Stromal cell of bone marrow (primary cell): ENCODE data around the gene ZBTB7C.

ENCODE experiments used
- DNase-seq: peaks from one replicate; pipeline ENCODE4 v3.0.0-alpha.2; 2012; ENCODE audit warnings: low read depth

ZBTB7C gene

DNA sequence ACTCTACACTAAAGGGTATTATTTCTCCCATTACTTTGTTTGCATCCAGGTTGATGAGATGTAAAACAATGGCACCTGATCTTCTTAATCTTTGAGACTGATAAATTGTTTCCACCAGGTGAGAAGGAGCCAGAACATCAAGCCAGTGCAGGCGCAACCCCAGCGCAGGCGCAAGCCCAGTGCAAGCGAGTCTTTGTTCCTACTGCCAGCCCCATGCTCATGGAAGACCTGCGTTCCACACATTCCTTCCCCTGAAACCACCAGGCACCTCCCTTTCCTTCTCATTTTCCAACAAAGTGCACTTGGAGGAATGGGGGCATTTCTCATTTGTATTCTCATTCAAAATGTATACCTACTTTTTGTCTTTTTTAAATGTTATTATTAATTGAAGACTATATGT lies 290.0 kb downstream of the ZBTB7C start:
- no peak for DNase-seq

DNA sequence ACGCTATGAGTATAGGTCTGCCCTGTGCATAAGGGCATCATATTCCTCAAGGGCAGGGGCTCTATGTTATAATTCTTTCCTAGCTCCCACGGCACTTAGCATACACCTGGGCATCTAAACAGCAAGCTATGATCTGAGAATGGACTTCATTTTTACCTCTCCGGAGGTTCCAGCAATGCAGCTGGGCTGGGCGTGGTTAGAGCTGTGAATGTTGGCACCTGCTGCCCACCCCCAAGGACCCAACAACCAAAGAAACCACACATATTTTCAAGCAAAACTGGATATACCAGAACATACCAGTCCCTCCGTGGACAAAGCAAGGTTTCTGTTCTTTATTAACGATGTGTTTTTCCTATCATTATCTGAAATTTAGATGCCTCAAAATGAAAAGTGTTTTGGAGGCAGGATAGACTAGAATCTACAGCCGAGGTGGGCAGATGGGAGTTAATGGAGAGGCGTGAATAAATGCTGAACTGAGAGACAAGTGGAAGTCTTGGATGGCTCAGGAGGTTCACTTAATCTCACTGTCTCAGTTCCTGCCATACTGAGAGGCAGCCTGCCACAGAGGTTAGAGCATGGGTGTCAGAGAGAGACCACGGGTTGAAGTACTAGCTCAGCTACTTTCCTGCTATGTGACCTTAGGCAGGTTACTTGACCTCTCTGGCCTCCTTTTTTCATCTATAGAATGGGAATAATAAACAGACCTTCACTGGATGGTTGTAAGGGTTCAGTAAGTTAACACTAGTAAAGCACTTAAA lies 292.1 kb downstream of the ZBTB7C start:
- no peak for DNase-seq

DNA sequence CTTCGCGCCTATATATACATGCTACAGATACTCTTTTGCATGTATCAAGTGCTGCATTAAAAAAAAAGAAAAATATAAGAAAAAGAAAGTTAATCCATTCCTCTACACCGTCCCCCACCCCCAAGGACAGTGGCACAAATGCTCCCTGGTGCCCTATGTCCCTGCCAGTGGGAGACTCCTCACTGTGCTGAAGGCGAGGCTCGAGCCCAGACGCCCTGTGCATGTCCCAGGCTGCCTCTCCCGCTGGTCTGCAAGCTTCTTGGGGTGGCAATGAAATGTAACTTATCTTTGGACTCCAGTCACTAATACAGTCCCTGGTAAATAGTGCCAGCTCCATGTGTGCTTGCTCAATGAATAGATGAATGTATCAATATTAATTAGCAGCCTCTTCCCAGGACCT lies 293.2 kb downstream of the ZBTB7C start:
- no peak for DNase-seq

DNA sequence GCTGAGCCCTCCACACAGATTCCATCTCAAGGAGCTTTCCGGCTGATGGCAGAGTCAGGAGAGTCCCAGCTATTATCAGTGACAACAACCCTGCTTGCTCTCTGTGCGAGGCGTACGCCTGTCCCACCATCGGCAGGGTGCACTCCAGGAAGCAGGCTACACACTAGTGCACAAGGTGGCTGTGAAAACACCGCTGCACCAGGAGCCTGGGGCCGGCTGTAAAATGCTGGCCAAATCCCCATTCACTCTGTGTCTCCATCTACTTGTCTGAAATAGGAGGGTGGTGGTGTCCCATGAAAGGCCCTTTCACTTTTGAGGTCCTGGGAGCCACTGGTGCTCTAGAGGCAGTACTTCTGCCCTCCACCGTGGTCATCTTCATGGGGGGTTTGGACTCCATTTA lies 295.5 kb downstream of the ZBTB7C start:
- DNase-seq: no peak

DNA sequence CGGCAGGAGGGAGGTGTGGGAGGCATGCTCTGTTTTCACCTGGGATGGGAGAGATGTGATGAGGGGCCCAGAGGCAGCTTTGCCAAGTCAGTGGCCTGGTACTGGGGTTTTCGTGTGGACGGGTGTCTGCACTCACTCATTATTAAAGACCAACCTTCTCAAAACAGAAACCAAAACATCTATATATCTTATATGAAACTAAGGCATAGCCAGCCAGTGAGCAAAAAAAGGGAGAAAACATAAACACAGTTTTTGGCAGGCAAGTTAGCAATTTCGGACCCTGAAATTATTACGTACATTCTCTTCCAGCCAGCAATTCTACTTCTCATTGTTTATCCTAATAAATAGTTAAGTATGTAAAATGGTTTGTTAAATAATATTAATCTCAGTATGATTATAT lies 297.6 kb downstream of the ZBTB7C start:
- no peak for DNase-seq

DNA sequence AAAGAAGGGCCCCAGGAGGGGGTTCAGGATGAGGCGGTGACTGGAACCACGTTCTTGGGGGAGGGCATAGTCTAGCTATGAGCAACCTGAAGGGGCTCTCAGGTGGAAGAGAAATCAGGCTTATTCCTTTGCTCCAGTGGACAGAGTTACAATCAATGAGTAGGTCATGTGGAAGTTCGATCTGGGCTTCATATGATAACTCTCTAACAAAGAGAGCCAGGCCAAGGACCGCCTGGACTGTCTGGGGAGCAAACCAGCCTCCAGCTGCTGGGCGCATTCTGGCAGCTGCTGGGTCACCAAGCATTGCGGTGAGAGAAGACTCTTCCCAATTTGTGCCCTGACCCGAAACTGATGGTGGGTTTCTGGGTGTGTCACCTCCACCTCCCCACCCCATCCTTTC lies 298.4 kb downstream of the ZBTB7C start:
- no peak for DNase-seq

DNA sequence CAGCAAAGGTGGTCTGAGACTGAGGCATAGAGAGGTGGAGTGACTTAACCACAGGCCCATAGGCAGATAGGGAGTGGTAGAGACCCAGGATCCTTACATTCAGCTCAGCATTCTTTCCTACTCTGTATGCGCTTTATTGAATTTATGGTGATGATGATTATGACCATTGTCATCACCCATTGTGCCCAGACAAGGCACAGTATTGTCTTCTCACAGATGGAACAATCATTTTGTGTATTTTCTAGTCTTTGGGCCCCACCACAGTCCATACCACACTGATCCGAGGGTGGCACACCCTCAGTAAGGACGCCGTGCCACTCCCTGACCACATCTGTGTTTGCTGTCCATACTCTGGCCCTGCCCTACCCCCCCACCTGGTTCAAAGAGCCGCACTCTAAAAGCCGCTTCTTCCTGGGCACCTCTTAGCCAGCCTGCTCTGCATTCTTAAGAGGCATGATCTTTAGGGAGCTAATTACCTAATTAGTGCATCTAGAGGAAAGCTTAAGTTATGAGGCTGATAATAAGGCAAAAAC lies 299.2 kb downstream of the ZBTB7C start:
- no peak for DNase-seq

DNA sequence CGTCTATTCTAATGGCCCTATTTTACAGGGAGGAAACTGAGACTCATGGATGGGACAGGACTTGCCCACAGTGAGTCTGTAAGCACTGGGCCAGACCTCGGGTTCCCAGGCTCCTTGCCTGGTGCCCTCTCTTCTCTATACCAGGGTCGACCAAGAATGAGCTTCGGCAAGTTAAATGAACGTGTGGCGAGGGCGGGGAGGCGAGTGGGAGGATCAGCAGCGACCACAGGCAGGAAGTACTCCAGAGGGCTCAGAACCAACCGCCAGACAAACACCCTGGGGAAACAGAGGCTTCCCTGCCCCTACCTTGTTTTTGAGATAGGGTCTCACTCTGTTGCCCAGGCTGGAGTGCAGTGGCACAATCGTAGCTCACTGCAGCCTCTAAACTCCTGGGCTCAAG lies 301.0 kb downstream of the ZBTB7C start:
- DNase-seq: no peak

DNA sequence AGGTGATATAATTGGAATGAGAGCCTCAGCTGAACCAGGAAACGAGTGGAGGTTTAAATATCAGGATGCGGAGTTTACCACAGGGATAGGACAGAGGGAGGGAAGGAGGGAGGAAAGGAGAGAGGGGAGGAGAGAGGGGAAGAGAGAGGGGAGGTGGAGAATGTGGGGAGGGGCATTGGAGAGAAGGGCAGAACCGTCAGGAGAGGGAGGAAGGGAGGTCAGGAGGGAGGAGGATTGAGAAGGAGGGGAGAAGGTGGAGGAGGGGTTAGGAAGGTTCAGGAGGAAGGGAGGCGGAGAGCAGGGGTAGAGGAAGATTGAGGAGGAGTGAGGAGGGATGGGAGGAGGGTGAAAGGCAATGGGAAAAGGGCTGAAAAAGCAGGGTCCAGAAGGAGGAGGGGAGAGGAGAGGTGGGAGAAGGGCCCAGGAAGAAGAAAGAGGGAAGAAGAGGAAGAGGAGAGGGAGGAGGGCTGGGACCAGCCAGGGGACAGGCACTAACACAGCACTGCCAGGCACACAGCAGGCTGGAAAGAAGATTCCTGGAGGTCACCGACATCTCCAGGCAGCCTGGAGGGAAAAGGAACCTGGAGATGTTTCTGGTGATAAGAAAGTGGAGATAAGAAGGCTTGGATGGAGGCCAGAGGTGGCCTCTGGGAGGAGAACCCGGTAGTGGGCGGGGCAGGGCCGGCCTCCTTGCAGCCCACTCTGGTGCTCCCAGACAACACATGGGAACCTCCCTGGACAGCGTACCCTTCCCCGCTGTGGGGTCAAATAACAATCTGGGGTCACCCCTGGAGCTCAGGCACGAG lies 302.0 kb downstream of the ZBTB7C start:
- DNase-seq: no peak

DNA sequence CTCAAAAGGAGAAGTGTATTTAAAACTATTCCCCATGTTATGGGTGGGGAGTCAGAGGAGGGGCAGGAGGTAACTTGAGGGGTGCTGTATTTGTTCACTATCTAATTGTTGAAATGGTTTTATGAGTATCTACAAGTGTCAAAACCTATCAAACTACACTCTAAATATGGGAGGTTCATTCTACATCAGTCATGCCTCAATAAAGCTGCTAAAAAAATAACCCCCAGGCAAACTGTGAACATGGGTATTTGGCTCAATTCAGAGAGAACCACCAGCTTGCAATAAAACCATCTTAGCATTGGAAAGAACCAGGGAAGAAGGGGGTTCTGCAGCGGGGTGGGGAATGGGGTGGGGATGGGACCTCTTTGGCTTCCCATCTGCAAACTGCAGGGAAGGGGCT lies 302.7 kb downstream of the ZBTB7C start:
- no peak for DNase-seq

DNA sequence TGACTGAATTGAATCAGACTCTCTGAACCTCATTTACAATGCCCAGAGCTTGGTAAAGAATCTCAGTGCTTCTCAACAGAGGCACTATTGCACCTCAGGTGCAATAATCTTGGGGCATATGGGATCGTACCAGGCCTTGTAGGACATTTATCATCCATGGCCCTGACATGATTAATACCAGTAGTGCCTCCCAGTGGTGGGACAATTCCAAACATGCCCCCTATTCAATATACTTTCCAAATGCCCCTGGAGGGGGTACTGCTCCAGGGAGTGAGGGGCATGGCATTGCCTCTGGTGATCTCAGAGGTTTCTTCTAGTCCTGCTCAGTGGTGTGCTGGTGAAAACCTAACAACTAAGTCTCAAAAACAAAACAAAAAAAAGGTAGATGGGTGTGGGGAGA lies 303.9 kb downstream of the ZBTB7C start:
- DNase-seq: no peak

DNA sequence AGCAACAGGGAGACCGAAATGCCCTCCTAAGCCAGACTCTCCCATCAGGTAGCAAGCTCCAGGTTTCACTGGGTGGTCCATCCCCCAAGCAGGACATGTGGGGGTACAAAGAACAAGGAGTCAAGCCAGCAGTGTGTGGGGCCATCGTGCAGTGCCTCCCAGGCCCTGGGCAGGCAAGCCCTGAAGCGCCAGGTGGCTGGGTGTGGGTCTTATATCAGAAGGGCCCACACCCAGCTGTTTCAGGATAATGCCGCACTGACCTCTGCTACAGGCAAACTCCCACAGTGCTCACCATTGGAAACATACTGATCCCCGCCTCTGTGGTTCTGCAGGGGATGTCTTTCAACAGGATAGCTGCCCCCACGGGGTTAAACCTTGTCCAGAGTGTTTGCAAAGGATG lies 304.5 kb downstream of the ZBTB7C start:
- no peak for DNase-seq

DNA sequence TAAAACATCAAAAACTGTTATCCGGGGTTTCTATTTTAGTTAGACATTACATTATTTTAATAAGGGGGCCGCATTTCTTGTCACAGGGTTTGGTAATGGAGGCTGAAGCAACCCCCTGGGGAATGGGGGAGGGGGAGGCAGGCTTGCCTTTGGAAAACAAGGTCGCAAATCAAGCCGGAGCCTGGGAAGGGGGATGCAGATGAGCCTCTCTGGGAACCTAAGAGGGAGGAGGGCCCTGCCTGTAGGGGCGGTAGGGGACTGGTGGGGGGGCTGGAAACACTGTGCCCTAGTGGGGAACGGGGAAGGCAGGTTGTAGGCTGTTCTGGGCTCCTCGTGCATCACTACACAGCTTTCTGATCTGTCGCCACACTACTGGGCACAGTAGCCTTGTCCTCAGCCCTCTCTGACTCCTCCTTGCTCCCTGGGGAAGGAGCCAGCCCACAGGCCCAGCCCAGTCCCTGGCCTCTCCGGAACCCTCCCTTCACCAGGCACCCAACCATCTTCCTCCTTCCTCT lies 308.5 kb downstream of the ZBTB7C start:
- no peak for DNase-seq

DNA sequence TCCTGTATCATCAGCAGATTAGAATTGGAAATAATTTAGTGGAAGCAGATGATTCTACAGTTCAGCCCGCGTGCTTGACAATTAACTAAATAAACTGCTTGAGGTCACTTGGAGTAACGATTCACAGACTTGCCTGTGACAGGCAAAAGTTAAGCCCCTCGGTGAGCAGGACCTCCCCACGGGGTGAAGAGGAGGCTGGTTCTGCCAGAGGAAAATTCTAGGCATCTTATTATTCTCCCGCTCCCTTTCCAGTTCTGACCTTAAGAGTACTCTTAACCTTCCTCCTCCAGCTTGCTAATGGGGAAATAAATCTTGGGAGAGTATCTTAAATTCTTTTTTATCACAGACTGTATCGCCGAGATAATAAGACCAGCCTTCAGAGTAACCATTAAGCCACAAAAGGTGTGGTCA lies 309.0 kb downstream of the ZBTB7C start:
- DNase-seq: no peak

DNA sequence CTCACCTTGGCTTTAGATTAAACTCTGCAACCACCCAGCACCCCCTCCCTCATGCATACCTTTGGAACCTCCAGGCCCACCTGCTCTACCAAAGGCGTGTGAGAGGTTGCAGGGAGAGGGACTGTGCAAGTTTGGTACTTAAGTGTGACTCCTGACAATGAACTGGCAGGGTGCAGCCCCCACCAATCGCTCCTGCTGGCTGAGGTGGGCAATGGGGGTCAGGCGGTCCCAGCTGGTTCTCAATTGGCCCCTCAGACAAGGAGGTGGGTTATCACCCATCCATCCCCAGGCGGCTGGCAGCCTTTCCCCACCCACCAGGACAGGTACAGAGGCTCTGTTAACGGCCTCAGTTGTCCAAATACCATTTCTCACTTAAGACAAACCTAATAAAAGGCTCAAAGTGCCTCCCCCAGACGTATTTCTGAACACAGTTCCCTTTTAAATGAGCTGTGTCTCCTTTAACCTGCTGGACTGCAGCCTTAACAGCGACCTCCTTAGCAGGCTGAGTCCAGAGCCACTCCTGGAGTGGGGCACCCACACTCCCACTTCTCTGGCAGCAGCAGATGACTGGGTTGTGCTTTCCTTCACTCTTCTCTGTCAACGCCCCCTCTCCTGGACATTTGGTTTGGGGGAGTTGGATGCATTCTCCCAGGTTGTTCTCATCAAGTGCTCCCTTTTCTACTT lies 309.6 kb downstream of the ZBTB7C start:
- no peak for DNase-seq

DNA sequence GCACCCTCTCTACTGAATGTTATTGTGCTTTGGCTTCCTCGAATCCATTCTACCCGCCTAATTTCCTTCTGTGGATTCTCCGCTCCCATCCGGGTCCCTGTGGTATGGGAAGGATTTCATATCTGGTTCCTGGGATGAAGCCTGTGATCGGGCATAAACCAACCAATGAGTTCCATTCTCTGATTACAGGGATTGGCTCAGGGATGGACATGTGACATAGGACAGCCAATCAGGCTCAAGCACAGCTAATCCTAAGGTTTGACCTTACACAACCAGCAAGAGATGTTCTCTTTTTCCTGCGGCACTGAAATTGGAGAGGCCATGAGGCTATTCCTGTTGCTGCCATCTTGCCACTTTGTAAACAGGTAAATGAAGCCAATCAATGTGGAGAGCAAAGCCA lies 310.6 kb downstream of the ZBTB7C start:
- DNase-seq: no peak

DNA sequence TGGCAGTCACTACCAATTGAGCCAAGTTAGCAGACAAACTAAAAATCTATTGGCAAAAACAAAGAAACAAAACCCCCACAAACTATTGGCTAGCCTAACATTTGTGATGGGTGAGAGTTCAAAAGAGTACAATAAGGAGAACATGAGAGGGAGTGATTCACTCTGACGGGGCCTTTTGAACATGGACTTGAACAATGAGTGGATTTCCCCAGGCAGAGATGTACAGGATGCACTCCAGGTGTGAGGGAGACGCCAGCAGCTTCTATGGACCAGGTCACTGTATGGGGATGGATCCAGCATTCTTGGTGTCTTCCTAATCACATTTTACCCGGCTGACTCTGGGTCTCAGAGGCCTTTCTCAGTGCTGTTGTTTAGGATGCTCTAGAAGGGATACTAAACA lies 311.2 kb downstream of the ZBTB7C start:
- DNase-seq: no peak

DNA sequence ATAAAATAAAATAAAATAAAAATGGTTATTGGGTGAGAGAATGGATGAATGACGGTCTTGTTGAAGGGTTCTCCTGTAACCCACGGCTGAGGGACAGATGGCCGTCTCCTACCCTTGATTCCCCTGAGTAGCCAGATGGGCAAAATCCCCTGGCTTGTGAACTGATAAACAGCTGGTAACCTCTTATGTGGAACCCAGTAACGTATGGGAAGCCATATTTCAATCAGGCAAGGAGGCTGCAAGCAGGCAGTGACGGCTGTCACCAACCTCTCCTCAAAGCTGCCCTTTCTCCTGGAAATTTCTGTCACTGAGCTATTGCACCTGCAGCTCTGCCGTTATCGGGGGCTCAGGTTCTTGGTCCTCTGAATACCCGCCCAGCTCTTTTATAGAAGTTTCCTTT lies 313.5 kb downstream of the ZBTB7C start:
- no peak for DNase-seq

DNA sequence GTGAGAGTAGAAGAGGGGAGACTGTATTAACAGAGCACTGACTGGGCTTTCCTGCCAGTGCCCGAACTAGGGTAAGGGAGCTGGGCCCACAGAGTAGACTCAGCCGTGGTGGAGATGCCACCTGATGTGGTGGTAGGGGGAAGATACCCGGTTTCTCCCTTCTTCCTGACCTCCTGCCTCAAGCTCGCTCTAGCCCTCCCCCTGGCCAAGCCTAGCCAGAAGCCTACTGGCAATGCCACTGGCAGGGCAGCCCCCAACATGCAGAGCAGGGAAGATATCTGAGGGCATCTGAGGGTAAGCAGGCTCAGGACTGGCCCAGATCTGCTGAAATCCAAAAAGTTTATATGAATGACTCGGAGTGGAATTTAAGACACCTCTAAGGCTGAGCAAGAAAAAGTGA lies 316.1 kb downstream of the ZBTB7C start:
- DNase-seq: no peak

DNA sequence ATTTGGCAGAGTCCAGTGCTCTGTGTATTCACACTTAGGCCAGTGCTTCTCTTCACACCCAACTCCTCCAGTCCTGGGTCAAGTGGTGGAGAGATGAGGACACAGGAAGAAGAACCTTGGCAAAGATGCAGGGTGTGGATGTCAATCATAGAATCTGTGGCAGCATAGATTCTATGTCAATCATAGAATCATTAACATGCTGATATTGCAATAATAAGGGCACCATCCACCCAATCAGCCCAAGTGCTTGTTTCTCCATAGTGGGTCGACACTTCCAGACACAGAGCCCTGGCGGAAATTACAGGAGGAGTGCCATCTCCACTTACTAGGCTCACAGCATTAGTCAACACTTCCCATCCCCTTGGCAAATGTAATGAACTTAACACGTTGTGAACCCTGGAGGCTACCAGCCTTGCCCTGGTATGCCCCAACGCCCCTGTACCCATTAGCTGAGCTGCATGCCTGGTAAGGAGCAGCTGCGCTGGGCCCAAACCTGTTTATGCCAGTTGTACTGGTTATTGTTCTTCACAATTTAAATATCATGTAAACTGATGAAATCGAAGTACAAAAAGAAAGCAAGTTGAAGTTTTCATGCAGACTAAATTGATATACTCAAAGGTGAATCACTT lies 317.2 kb downstream of the ZBTB7C start:
- DNase-seq: no peak

DNA sequence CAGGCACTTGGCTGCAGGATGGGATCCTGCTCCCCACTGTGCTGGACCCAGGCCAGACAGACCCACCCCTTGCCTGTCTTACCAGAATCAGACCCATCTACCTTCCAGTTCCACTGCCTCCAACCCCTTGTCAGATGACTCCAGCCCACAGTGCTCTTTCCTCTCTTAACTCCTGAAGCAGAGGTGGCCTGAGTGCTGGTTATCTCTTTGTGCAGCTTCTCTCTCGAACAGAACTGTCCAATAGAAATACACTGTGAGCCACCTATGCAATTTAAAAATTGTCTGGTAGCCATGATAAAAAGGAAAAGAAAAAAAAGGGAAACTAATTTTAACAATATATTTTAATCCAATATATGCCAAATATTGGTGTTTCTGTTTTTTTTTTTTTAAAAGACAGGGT lies 318.5 kb downstream of the ZBTB7C start:
- DNase-seq: no peak

DNA sequence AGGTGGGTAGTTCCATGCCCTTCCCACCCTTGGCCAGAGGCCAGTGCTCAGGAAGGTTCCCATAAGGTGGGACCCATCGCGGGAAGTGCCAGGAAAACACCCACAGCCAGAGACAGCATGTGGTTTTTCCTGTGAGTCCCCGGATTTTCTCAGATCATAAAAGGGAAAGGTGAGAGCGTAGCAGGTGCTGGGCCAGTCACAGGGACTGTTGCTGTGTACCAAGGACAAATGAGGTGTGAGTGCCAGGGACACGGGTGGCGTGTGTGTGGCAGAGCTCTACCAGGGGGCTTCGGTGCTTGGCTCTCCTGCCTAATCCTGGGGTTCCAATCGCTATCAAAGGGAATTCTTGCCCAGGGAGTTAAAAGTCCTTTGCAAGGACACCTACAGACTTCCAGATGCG lies 319.2 kb downstream of the ZBTB7C start:
- DNase-seq: no peak
